ENCODE data around the gene MRPL50. TPM values are rescaled to one million over a fixed set of nuclear protein-coding genes. Genes with fewer than 3 reads are reported as not detected.

The MRPL50 gene
- total RNA-seq, 1 experiment from 2014 or later = 16.3 TPM

GRCh38 chr9:101380295-101380694, 18.1 kb downstream of the MRPL50 start:
- Histone ChIP-seq H3K9me2 (replicated peaks; ENCODE audit: insufficient read depth, low read length) (no peaks in the 10 kb centered on the region), H3K79me2 (ENCODE audit: low read length) (no peaks in the 10 kb centered on the region), H3K9me3 (ENCODE audit: low read length) (no peaks in the 10 kb centered on the region), H3K36me3 (ENCODE audit: insufficient read depth, low read length) (no peaks in the 10 kb centered on the region), H2AFZ (ENCODE audit: low read length) (no peak overlapping the region), H3K4me3 (ENCODE audit: low read length) (no peak overlapping the region), H3K9ac (ENCODE audit: low read length) (no peak overlapping the region), H3K4me1 (ENCODE audit: low read length) (no peaks in the 10 kb centered on the region), H3K4me2 (ENCODE audit: low read depth, low read length, poor library complexity, severe bottlenecking) (no peak overlapping the region), H4K20me1 (ENCODE audit: insufficient read depth, low read depth, low read length) (no peaks in the 10 kb centered on the region), H3K27me3 (ENCODE audit: low read length) (no peaks in the 10 kb centered on the region), H3K27ac (ENCODE audit: low read length) (no peak overlapping the region)
- no peak for DNase-seq

- no peak overlapping the region for H2AFZ ChIP-seq (ENCODE audit: low read length)
- no peaks in the 10 kb centered on the region for H3K9me2 ChIP-seq (replicated peaks; ENCODE audit: insufficient read depth, low read length)
- no peak overlapping the region for H3K9ac ChIP-seq (ENCODE audit: low read length)
- peak; percentile 33 for DNase-seq
- no peak overlapping the region for H3K27ac ChIP-seq (ENCODE audit: low read length)
- no peak overlapping the region for H3K4me3 ChIP-seq (ENCODE audit: low read length)
- H3K4me2 ChIP-seq (ENCODE audit: low read depth, low read length, poor library complexity, severe bottlenecking) = no peak overlapping the region
- H3K9me3 ChIP-seq (ENCODE audit: low read length) = no peaks in the 10 kb centered on the region
- no peaks in the 10 kb centered on the region for H3K4me1 ChIP-seq (ENCODE audit: low read length)
- no peaks in the 10 kb centered on the region for H4K20me1 ChIP-seq (ENCODE audit: insufficient read depth, low read depth, low read length)
- no peaks in the 10 kb centered on the region for H3K79me2 ChIP-seq (ENCODE audit: low read length)
- no peaks in the 10 kb centered on the region for H3K36me3 ChIP-seq (ENCODE audit: insufficient read depth, low read length)
- no peaks in the 10 kb centered on the region for H3K27me3 ChIP-seq (ENCODE audit: low read length)
Observed at GRCh38 chr9:101376111-101376848, 22.1 kb downstream of the MRPL50 start.

GRCh38 chr9:101375546-101375945, 22.9 kb downstream of the MRPL50 start:
- H2AFZ ChIP-seq (ENCODE audit: low read length) = no peak overlapping the region

GRCh38 chr9:101372327-101373118, 25.9 kb downstream of the MRPL50 start:
- H3K27me3 ChIP-seq (ENCODE audit: low read length) = no peaks in the 10 kb centered on the region
- H3K4me2 ChIP-seq (ENCODE audit: low read depth, low read length, poor library complexity, severe bottlenecking) = no peak overlapping the region
- H4K20me1 ChIP-seq (ENCODE audit: insufficient read depth, low read depth, low read length) = no peaks in the 10 kb centered on the region
- H3K9me3 ChIP-seq (ENCODE audit: low read length) = no peaks in the 10 kb centered on the region
- no peaks in the 10 kb centered on the region for H3K79me2 ChIP-seq (ENCODE audit: low read length)
- no peak overlapping the region for H3K9ac ChIP-seq (ENCODE audit: low read length)
- H3K4me3 ChIP-seq (ENCODE audit: low read length) = no peak overlapping the region
- H3K9me2 ChIP-seq (replicated peaks; ENCODE audit: insufficient read depth, low read length) = no peaks in the 10 kb centered on the region
- no peak for DNase-seq
- H2AFZ ChIP-seq (ENCODE audit: low read length) = no peak overlapping the region
- H3K4me1 ChIP-seq (ENCODE audit: low read length) = peaks cover 7% of the 10 kb centered on the region
- no peak overlapping the region for H3K27ac ChIP-seq (ENCODE audit: low read length)
- no peaks in the 10 kb centered on the region for H3K36me3 ChIP-seq (ENCODE audit: insufficient read depth, low read length)

More at GRCh38 chr9:101375546-101375945, 22.9 kb downstream of the MRPL50 start:
- Histone ChIP-seq H3K9me2 (replicated peaks; ENCODE audit: insufficient read depth, low read length) (no peaks in the 10 kb centered on the region), H4K20me1 (ENCODE audit: insufficient read depth, low read depth, low read length) (no peaks in the 10 kb centered on the region), H3K9ac (ENCODE audit: low read length) (no peak overlapping the region), H3K4me3 (ENCODE audit: low read length) (no peak overlapping the region), H3K9me3 (ENCODE audit: low read length) (no peaks in the 10 kb centered on the region), H3K79me2 (ENCODE audit: low read length) (no peaks in the 10 kb centered on the region), H3K27ac (ENCODE audit: low read length) (no peak overlapping the region), H3K4me1 (ENCODE audit: low read length) (no peaks in the 10 kb centered on the region), H3K4me2 (ENCODE audit: low read depth, low read length, poor library complexity, severe bottlenecking) (no peak overlapping the region), H3K36me3 (ENCODE audit: insufficient read depth, low read length) (no peaks in the 10 kb centered on the region), H3K27me3 (ENCODE audit: low read length) (no peaks in the 10 kb centered on the region)
- DNase-seq = no peak

GRCh38 chr9:101371813-101372212, 26.6 kb downstream of the MRPL50 start:
- H4K20me1 ChIP-seq (ENCODE audit: insufficient read depth, low read depth, low read length) = no peaks in the 10 kb centered on the region
- H3K36me3 ChIP-seq (ENCODE audit: insufficient read depth, low read length) = no peaks in the 10 kb centered on the region
- H3K27ac ChIP-seq (ENCODE audit: low read length) = no peak overlapping the region
- no peaks in the 10 kb centered on the region for H3K79me2 ChIP-seq (ENCODE audit: low read length)
- H2AFZ ChIP-seq (ENCODE audit: low read length) = no peak overlapping the region
- no peak overlapping the region for H3K9ac ChIP-seq (ENCODE audit: low read length)
- no peak overlapping the region for H3K4me3 ChIP-seq (ENCODE audit: low read length)
- no peaks in the 10 kb centered on the region for H3K9me3 ChIP-seq (ENCODE audit: low read length)
- no peak overlapping the region for H3K4me2 ChIP-seq (ENCODE audit: low read depth, low read length, poor library complexity, severe bottlenecking)
- H3K27me3 ChIP-seq (ENCODE audit: low read length) = no peaks in the 10 kb centered on the region
- no peaks in the 10 kb centered on the region for H3K9me2 ChIP-seq (replicated peaks; ENCODE audit: insufficient read depth, low read length)
- peaks cover 7% of the 10 kb centered on the region for H3K4me1 ChIP-seq (ENCODE audit: low read length)
- DNase-seq = no peak

- no peaks in the 10 kb centered on the region for H3K9me3 ChIP-seq (ENCODE audit: low read length)
- H3K4me3 ChIP-seq (ENCODE audit: low read length) = no peak overlapping the region
- peaks cover 7% of the 10 kb centered on the region for H3K4me1 ChIP-seq (ENCODE audit: low read length)
- no peak overlapping the region for H3K27ac ChIP-seq (ENCODE audit: low read length)
- no peaks in the 10 kb centered on the region for H3K9me2 ChIP-seq (replicated peaks; ENCODE audit: insufficient read depth, low read length)
- no peak overlapping the region for H3K9ac ChIP-seq (ENCODE audit: low read length)
- H2AFZ ChIP-seq (ENCODE audit: low read length) = no peak overlapping the region
- H3K79me2 ChIP-seq (ENCODE audit: low read length) = no peaks in the 10 kb centered on the region
- no peak for DNase-seq
- no peak overlapping the region for H3K4me2 ChIP-seq (ENCODE audit: low read depth, low read length, poor library complexity, severe bottlenecking)
- no peaks in the 10 kb centered on the region for H3K27me3 ChIP-seq (ENCODE audit: low read length)
- no peaks in the 10 kb centered on the region for H4K20me1 ChIP-seq (ENCODE audit: insufficient read depth, low read depth, low read length)
- H3K36me3 ChIP-seq (ENCODE audit: insufficient read depth, low read length) = no peaks in the 10 kb centered on the region
Observed at GRCh38 chr9:101369884-101370531, 28.4 kb downstream of the MRPL50 start.

- H3K9me2 ChIP-seq (replicated peaks; ENCODE audit: insufficient read depth, low read length) = no peaks in the 10 kb centered on the region
- H4K20me1 ChIP-seq (ENCODE audit: insufficient read depth, low read depth, low read length) = no peaks in the 10 kb centered on the region
- no peaks in the 10 kb centered on the region for H3K79me2 ChIP-seq (ENCODE audit: low read length)
Observed at GRCh38 chr9:101369286-101369685, 29.1 kb downstream of the MRPL50 start.

GRCh38 chr9:101367323-101367722, 31.1 kb downstream of the MRPL50 start:
- no peaks in the 10 kb centered on the region for H3K27me3 ChIP-seq (ENCODE audit: low read length)
- H2AFZ ChIP-seq (ENCODE audit: low read length) = no peak overlapping the region
- H3K27ac ChIP-seq (ENCODE audit: low read length) = no peak overlapping the region
- no peaks in the 10 kb centered on the region for H4K20me1 ChIP-seq (ENCODE audit: insufficient read depth, low read depth, low read length)
- H3K36me3 ChIP-seq (ENCODE audit: insufficient read depth, low read length) = no peaks in the 10 kb centered on the region
- H3K4me2 ChIP-seq (ENCODE audit: low read depth, low read length, poor library complexity, severe bottlenecking) = no peak overlapping the region
- H3K4me3 ChIP-seq (ENCODE audit: low read length) = no peak overlapping the region
- H3K4me1 ChIP-seq (ENCODE audit: low read length) = peaks cover 7% of the 10 kb centered on the region
- no peak for DNase-seq
- H3K9me2 ChIP-seq (replicated peaks; ENCODE audit: insufficient read depth, low read length) = no peaks in the 10 kb centered on the region
- H3K9me3 ChIP-seq (ENCODE audit: low read length) = no peaks in the 10 kb centered on the region
- no peaks in the 10 kb centered on the region for H3K79me2 ChIP-seq (ENCODE audit: low read length)
- no peak overlapping the region for H3K9ac ChIP-seq (ENCODE audit: low read length)

More at GRCh38 chr9:101369286-101369685, 29.1 kb downstream of the MRPL50 start:
- H3K4me1 ChIP-seq (ENCODE audit: low read length) = peaks cover 7% of the 10 kb centered on the region
- DNase-seq = no peak
- H2AFZ ChIP-seq (ENCODE audit: low read length) = no peak overlapping the region
- no peak overlapping the region for H3K9ac ChIP-seq (ENCODE audit: low read length)
- H3K4me3 ChIP-seq (ENCODE audit: low read length) = no peak overlapping the region
- no peaks in the 10 kb centered on the region for H3K9me3 ChIP-seq (ENCODE audit: low read length)
- no peak overlapping the region for H3K27ac ChIP-seq (ENCODE audit: low read length)
- H3K4me2 ChIP-seq (ENCODE audit: low read depth, low read length, poor library complexity, severe bottlenecking) = no peak overlapping the region
- H3K36me3 ChIP-seq (ENCODE audit: insufficient read depth, low read length) = no peaks in the 10 kb centered on the region
- H3K27me3 ChIP-seq (ENCODE audit: low read length) = no peaks in the 10 kb centered on the region
